Ishikawa (cell line): ENCODE results near the gene CERS6.

ENCODE experiments used
- CEBPB ChIP-seq: IDR thresholded peaks from 2 replicates; pipeline ENCODE4 v1.6.1; 2012
- CREB1 ChIP-seq: IDR thresholded peaks from 2 replicates; pipeline ENCODE4 v1.6.1; 2012; ENCODE audit warnings: low read depth
- EGR1 ChIP-seq: IDR thresholded peaks from 2 replicates; pipeline ENCODE4 v1.6.1; 2012
- EP300 ChIP-seq: IDR thresholded peaks from 2 replicates; pipeline ENCODE4 v1.6.1; 2012; ENCODE audit warnings: borderline replicate concordance
- NFIC ChIP-seq: IDR thresholded peaks from 2 replicates; pipeline ENCODE4 v1.6.1; 2012
- REST ChIP-seq: IDR thresholded peaks from 2 replicates; pipeline ENCODE4 v1.6.1; 2012; ENCODE audit warnings: low read depth, mild to moderate bottlenecking
- TAF1 ChIP-seq: IDR thresholded peaks from 2 replicates; pipeline ENCODE4 v1.6.1; 2012; ENCODE audit warnings: low read depth, mild to moderate bottlenecking
- TEAD4 ChIP-seq: IDR thresholded peaks from 2 replicates; pipeline ENCODE4 v1.6.1; 2012
- YY1 ChIP-seq: IDR thresholded peaks from 2 replicates; pipeline ENCODE4 v1.6.1; 2012; ENCODE audit warnings: low read depth
- ZBTB7A ChIP-seq: IDR thresholded peaks from 2 replicates; pipeline ENCODE4 v1.6.1; 2012; ENCODE audit warnings: low read depth

GRCh38 chr2:168622559-168622958 is 166.5 kb downstream of the CERS6 start:
- TF ChIP-seq CEBPB: no peak
- TF ChIP-seq ZBTB7A: no peak
- no peak for TF ChIP-seq TAF1
- no peak for TF ChIP-seq CREB1
- no peak for TF ChIP-seq TEAD4
- no peak for TF ChIP-seq EP300
- TF ChIP-seq EGR1: no peak
- TF ChIP-seq REST: no peak
- no peak for TF ChIP-seq YY1
- no peak for TF ChIP-seq NFIC
